Loucy (cell line): ENCODE data around the gene CCDC33.

Experiments used
- CTCF ChIP-seq: fragments of 200-600 bp; sonication (generic); conservative IDR thresholded peaks from 2 replicates; pipeline ENCODE4 v1.5.1; 2014; ENCODE audit warnings: mild to moderate bottlenecking, antibody characterized with exemption, low read length
- EZH2phosphoT487 ChIP-seq: fragments of 200-600 bp; IDR thresholded peaks from 2 replicates; pipeline ENCODE4 v1.6.1; 2018; ENCODE audit warnings: antibody characterized with exemption, mild to moderate bottlenecking, moderate library complexity, borderline replicate concordance

- TF ChIP-seq CTCF (no peak), EZH2phosphoT487 (no peak)
These were observed 94.8 kb downstream of the CCDC33 start for GRCh38 chr15:74330861-74331408.
